ENCODE measurements around the gene ROS1.

- TF ChIP-seq CTCF (IDR thresholded peaks at IDR 0.05; ENCODE audit: low read depth, low read length) (no peak), POLR2A (IDR thresholded peaks at IDR 0.05; ENCODE audit: extremely low read depth, insufficient read length) (no peak), MYC (IDR thresholded peaks at IDR 0.05; ENCODE audit: low read depth, low read length) (no peak), MAX (IDR thresholded peaks at IDR 0.05; ENCODE audit: low read depth, low read length) (no peak)
Observed at GRCh38 chr6:117440706-117441525, 15.2 kb upstream of the ROS1 start.

Measured in NB4 (cell line).